Measurements from ENCODE around the gene FBH1.
A peak's percentile ranks its signal among the peaks of the same experiment; 100 is the strongest.

The FBH1 gene

DNA sequence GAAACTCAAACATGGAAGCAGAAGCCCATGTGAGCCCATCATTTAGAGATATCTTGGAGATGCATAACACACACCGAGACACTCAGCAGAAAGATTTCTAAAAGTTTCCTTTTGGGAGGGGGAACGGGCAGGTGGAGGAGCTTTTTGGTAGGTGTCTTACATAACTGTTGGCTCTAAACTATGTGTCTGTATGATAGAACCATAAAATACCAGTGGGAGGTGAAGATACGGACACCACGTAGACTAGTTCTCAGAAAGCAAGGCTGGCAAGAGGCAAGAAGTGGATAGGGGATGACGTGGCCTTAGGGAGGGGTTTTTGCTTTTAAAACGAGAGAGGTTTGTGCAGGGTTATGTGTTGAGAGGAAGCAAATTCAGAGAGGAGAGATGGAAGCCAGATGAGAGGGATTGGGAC, 50.8 kb downstream of the FBH1 start:
- Histone ChIP-seq H2AFZ (ENCODE audit: low read depth, low read length) (no peak overlapping the region), H3K4ac (ENCODE audit: low read depth in 1 of 2, low read length in 2 of 2) (no peak overlapping the region), H3K14ac (ENCODE audit: low read length in 2 of 2) (no peak overlapping the region), H3K27ac (ENCODE audit: low read length, poor library complexity, severe bottlenecking) (no peak overlapping the region), H3K4me3 (ENCODE audit: insufficient read depth in 1 of 2, low read depth in 1 of 2, low read length in 2 of 2) (no peak overlapping the region), H4K91ac (ENCODE audit: low read length) (no peak overlapping the region), H3K36me3 (ENCODE audit: control insufficient read depth in 1 of 2, insufficient read depth in 2 of 2, low read depth in 1 of 2, low read length in 2 of 2) (peaks cover 30 to 31% of the 10 kb centered on the region in 2 experiments), H3K9ac (ENCODE audit: low read length) (no peak overlapping the region), H3K4me2 (ENCODE audit: low read length, poor library complexity, severe bottlenecking) (no peak overlapping the region), H2AK5ac (ENCODE audit: low read length, severe bottlenecking) (no peak overlapping the region), H3K23ac (ENCODE audit: low read length in 2 of 2) (no peak overlapping the region), H2BK120ac (ENCODE audit: low read depth, low read length) (no peak overlapping the region), H2BK5ac (ENCODE audit: low read depth, low read length, poor library complexity, severe bottlenecking) (no peak overlapping the region), H2BK12ac (ENCODE audit: low read length in 2 of 2) (no peak overlapping the region), H3K9me3 (ENCODE audit: control insufficient read depth, low read length) (no peaks in the 10 kb centered on the region), H3K79me1 (replicated peaks; ENCODE audit: low read length, poor library complexity, severe bottlenecking) (peaks cover 2% of the 10 kb centered on the region), H2BK15ac (ENCODE audit: low read depth, poor library complexity, severe bottlenecking) (no peak overlapping the region), H3K4me1 (ENCODE audit: control insufficient read depth, insufficient read depth, low read depth, low read length) (peaks cover 6% of the 10 kb centered on the region), H4K8ac (ENCODE audit: low read length) (no peak overlapping the region), H3K18ac (ENCODE audit: low read depth in 1 of 2, low read length in 2 of 2) (no peak overlapping the region), H3K27me3 (ENCODE audit: control insufficient read depth in 1 of 2, insufficient read depth in 1 of 2, low read length in 2 of 2) (no peaks in the 10 kb centered on the region)
- WGBS: 91% methylated on average over 6 of the region's 6 CpGs
- DNase-seq: no peak

DNA sequence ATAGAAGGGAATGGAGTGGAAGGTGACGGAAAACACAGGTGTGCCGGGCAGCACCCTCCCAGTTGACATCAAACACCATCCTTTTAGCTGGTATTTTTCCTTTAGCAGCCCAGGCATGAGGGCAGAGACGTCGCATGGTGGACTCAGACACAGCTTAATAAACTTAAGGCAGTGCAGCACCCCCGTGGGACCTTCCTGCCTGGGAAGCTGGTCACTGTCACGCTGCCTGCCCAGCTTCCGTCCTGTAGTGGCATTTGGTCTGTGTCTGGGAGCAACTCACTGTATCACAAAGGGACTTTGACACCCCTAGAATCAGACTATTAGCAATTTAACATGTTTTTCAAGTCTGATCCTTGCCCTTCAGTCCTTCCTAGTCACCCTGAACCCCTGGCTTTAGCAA, 51.5 kb downstream of the FBH1 start:
- H3K27me3 ChIP-seq (ENCODE audit: control insufficient read depth in 1 of 2, insufficient read depth in 1 of 2, low read length in 2 of 2): no peaks in the 10 kb centered on the region
- no peak overlapping the region for H3K9ac ChIP-seq (ENCODE audit: low read length)
- no peaks in the 10 kb centered on the region for H3K9me3 ChIP-seq (ENCODE audit: control insufficient read depth, low read length)
- H2AK5ac ChIP-seq (ENCODE audit: low read length, severe bottlenecking): no peak overlapping the region
- H2BK12ac ChIP-seq (ENCODE audit: low read length in 2 of 2): no peak overlapping the region
- H2AFZ ChIP-seq (ENCODE audit: low read depth, low read length): no peak overlapping the region
- H3K14ac ChIP-seq (ENCODE audit: low read length in 2 of 2): peak overlapping the region in 1 of 2 experiments; percentile 49
- no peak overlapping the region for H2BK15ac ChIP-seq (ENCODE audit: low read depth, poor library complexity, severe bottlenecking)
- H3K36me3 ChIP-seq (ENCODE audit: control insufficient read depth in 1 of 2, insufficient read depth in 2 of 2, low read depth in 1 of 2, low read length in 2 of 2): peaks cover 24 to 25% of the 10 kb centered on the region in 2 experiments
- H3K79me1 ChIP-seq (replicated peaks; ENCODE audit: low read length, poor library complexity, severe bottlenecking): peaks cover under 1% of the 10 kb centered on the region
- no peak overlapping the region for H3K4me2 ChIP-seq (ENCODE audit: low read length, poor library complexity, severe bottlenecking)
- WGBS: 76% methylated on average over 7 of the region's 7 CpGs
- H3K27ac ChIP-seq (ENCODE audit: low read length, poor library complexity, severe bottlenecking): no peak overlapping the region
- no peak overlapping the region for H2BK5ac ChIP-seq (ENCODE audit: low read depth, low read length, poor library complexity, severe bottlenecking)
- no peak overlapping the region for H3K23ac ChIP-seq (ENCODE audit: low read length in 2 of 2)
- H4K91ac ChIP-seq (ENCODE audit: low read length): no peak overlapping the region
- no peak overlapping the region for H3K18ac ChIP-seq (ENCODE audit: low read depth in 1 of 2, low read length in 2 of 2)
- H3K4me1 ChIP-seq (ENCODE audit: control insufficient read depth, insufficient read depth, low read depth, low read length): peaks cover 6% of the 10 kb centered on the region
- no peak overlapping the region for H3K4me3 ChIP-seq (ENCODE audit: insufficient read depth in 1 of 2, low read depth in 1 of 2, low read length in 2 of 2)
- no peak overlapping the region for H4K8ac ChIP-seq (ENCODE audit: low read length)
- DNase-seq: no peak
- no peak overlapping the region for H2BK120ac ChIP-seq (ENCODE audit: low read depth, low read length)
- no peak overlapping the region for H3K4ac ChIP-seq (ENCODE audit: low read depth in 1 of 2, low read length in 2 of 2)

GRCh38 chr10:5942001-5942400, 52.0 kb downstream of the FBH1 start:
- 95% methylated on average over 13 of the region's 13 CpGs for WGBS

DNA sequence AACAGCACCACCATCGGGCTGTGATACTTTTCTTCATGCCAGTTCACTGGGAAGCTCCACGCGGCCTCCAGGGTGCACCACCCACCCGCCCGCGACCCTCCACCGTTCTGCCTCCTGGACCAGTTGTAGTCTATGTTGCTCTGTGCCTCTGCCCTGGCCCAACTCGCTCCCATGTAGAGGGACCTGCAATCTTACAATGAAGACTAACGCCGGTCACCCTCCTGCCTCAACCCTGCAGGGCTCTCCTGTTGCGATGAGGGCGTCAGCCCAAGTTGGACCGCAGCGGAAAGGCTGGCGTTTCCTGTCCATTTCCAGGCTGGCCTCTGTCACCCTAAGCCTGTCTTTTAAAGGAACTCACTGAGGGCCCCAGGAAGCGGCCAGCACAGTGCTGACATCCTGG, 52.4 kb downstream of the FBH1 start:
- 86% methylated on average over 15 of the region's 16 CpGs for WGBS
- Histone ChIP-seq H4K91ac (ENCODE audit: low read length) (peak overlapping the region; percentile 71), H2BK15ac (ENCODE audit: low read depth, poor library complexity, severe bottlenecking) (no peak overlapping the region)

More at GRCh38 chr10:5942001-5942400, 52.0 kb downstream of the FBH1 start:
- Histone ChIP-seq H2AK5ac (ENCODE audit: low read length, severe bottlenecking) (no peak overlapping the region), H2BK15ac (ENCODE audit: low read depth, poor library complexity, severe bottlenecking) (no peak overlapping the region), H3K4me2 (ENCODE audit: low read length, poor library complexity, severe bottlenecking) (no peak overlapping the region), H3K4me1 (ENCODE audit: control insufficient read depth, insufficient read depth, low read depth, low read length) (peaks cover 6% of the 10 kb centered on the region), H3K4me3 (ENCODE audit: insufficient read depth in 1 of 2, low read depth in 1 of 2, low read length in 2 of 2) (no peak overlapping the region), H3K27ac (ENCODE audit: low read length, poor library complexity, severe bottlenecking) (no peak overlapping the region), H2BK120ac (ENCODE audit: low read depth, low read length) (no peak overlapping the region), H4K8ac (ENCODE audit: low read length) (no peak overlapping the region), H2BK5ac (ENCODE audit: low read depth, low read length, poor library complexity, severe bottlenecking) (no peak overlapping the region), H3K14ac (ENCODE audit: low read length in 2 of 2) (peak overlapping the region in 1 of 2 experiments; percentile 45), H3K18ac (ENCODE audit: low read depth in 1 of 2, low read length in 2 of 2) (peak overlapping the region in 1 of 2 experiments; percentile 59), H3K9me3 (ENCODE audit: control insufficient read depth, low read length) (no peaks in the 10 kb centered on the region), H3K23ac (ENCODE audit: low read length in 2 of 2) (no peak overlapping the region), H4K91ac (ENCODE audit: low read length) (peak overlapping the region; percentile 65), H3K4ac (ENCODE audit: low read depth in 1 of 2, low read length in 2 of 2) (no peak overlapping the region), H3K27me3 (ENCODE audit: control insufficient read depth in 1 of 2, insufficient read depth in 1 of 2, low read length in 2 of 2) (peaks cover 0 to 3% of the 10 kb centered on the region in 2 experiments), H2BK12ac (ENCODE audit: low read length in 2 of 2) (no peak overlapping the region), H3K79me1 (replicated peaks; ENCODE audit: low read length, poor library complexity, severe bottlenecking) (no peaks in the 10 kb centered on the region), H3K36me3 (ENCODE audit: control insufficient read depth in 1 of 2, insufficient read depth in 2 of 2, low read depth in 1 of 2, low read length in 2 of 2) (peaks cover 20% of the 10 kb centered on the region in 2 experiments), H2AFZ (ENCODE audit: low read depth, low read length) (no peak overlapping the region), H3K9ac (ENCODE audit: low read length) (no peak overlapping the region)
- no peak for DNase-seq

More for the DNA sequence above, 52.4 kb downstream of the FBH1 start:
- Histone ChIP-seq H3K18ac (ENCODE audit: low read depth in 1 of 2, low read length in 2 of 2) (peak overlapping the region in 1 of 2 experiments; percentile 58), H3K4ac (ENCODE audit: low read depth in 1 of 2, low read length in 2 of 2) (no peak overlapping the region), H3K9me3 (ENCODE audit: control insufficient read depth, low read length) (no peaks in the 10 kb centered on the region), H3K27me3 (ENCODE audit: control insufficient read depth in 1 of 2, insufficient read depth in 1 of 2, low read length in 2 of 2) (peaks cover 0 to 5% of the 10 kb centered on the region in 2 experiments), H3K27ac (ENCODE audit: low read length, poor library complexity, severe bottlenecking) (no peak overlapping the region), H3K4me1 (ENCODE audit: control insufficient read depth, insufficient read depth, low read depth, low read length) (peaks cover 6% of the 10 kb centered on the region), H3K23ac (ENCODE audit: low read length in 2 of 2) (no peak overlapping the region), H3K4me2 (ENCODE audit: low read length, poor library complexity, severe bottlenecking) (no peak overlapping the region), H3K9ac (ENCODE audit: low read length) (no peak overlapping the region), H2AFZ (ENCODE audit: low read depth, low read length) (no peak overlapping the region), H3K79me1 (replicated peaks; ENCODE audit: low read length, poor library complexity, severe bottlenecking) (no peaks in the 10 kb centered on the region), H2AK5ac (ENCODE audit: low read length, severe bottlenecking) (no peak overlapping the region), H4K8ac (ENCODE audit: low read length) (peak overlapping the region; percentile 36), H3K36me3 (ENCODE audit: control insufficient read depth in 1 of 2, insufficient read depth in 2 of 2, low read depth in 1 of 2, low read length in 2 of 2) (peaks cover 16% of the 10 kb centered on the region in 2 experiments), H3K14ac (ENCODE audit: low read length in 2 of 2) (no peak overlapping the region), H2BK5ac (ENCODE audit: low read depth, low read length, poor library complexity, severe bottlenecking) (no peak overlapping the region), H2BK12ac (ENCODE audit: low read length in 2 of 2) (peak overlapping the region in 1 of 2 experiments; percentile 55), H2BK120ac (ENCODE audit: low read depth, low read length) (no peak overlapping the region), H3K4me3 (ENCODE audit: insufficient read depth in 1 of 2, low read depth in 1 of 2, low read length in 2 of 2) (no peak overlapping the region)
- no peak for DNase-seq
